ENCODE data around the gene ATG3.
"Not testable (repeated sequence)": the region's sequence is repeated elsewhere in the genome, so short reads cannot be mapped to it uniquely, and the experiment has no call there.

The ATG3 gene

GRCh38 chr3:112560721-112561483 is 860 bp downstream of the ATG3 start:
- DNase-seq, result peak; percentile 62

GRCh38 chr3:112560307-112560706 is 1.5 kb downstream of the ATG3 start:
- DNase-seq, result no peak

GRCh38 chr3:112557976-112558375 is 3.8 kb downstream of the ATG3 start:
- DNase-seq, result no peak

GRCh38 chr3:112555535-112556170 is 6.1 kb downstream of the ATG3 start:
- no peak for DNase-seq

- DNase-seq, result no peak
Observed at GRCh38 chr3:112550859-112551258, 10.9 kb downstream of the ATG3 start.

GRCh38 chr3:112546216-112546759 is 15.5 kb downstream of the ATG3 start:
- DNase-seq, result no peak

- DNase-seq, result no peak
Observed at GRCh38 chr3:112539825-112540650, 21.7 kb downstream of the ATG3 start.

- DNase-seq, result no peak
Observed at GRCh38 chr3:112531358-112531781, 30.4 kb downstream of the ATG3 start.

GRCh38 chr3:112530573-112530972 is 31.2 kb downstream of the ATG3 start:
- no peak for DNase-seq

- DNase-seq, result not testable (repeated sequence)
Observed at GRCh38 chr3:112524127-112524526, 37.6 kb downstream of the ATG3 start.

- no peak for DNase-seq
Observed at GRCh38 chr3:112519424-112520001, 42.2 kb downstream of the ATG3 start.

- DNase-seq, result not testable (repeated sequence)
Observed at GRCh38 chr3:112518970-112519369, 42.8 kb downstream of the ATG3 start.

- DNase-seq, result no peak
Observed at GRCh38 chr3:112514527-112515128, 47.1 kb downstream of the ATG3 start.

- DNase-seq, result no peak
Observed at GRCh38 chr3:112512320-112512719, 49.4 kb downstream of the ATG3 start.

GRCh38 chr3:112508860-112509259 is 52.9 kb downstream of the ATG3 start:
- DNase-seq, result no peak

- DNase-seq, result no peak
Observed at GRCh38 chr3:112508261-112508660, 53.5 kb downstream of the ATG3 start.

- no peak for DNase-seq
Observed at GRCh38 chr3:112505907-112506306, 55.9 kb downstream of the ATG3 start.

- no peak for DNase-seq
Observed at GRCh38 chr3:112504123-112504522, 57.6 kb downstream of the ATG3 start.

GRCh38 chr3:112503304-112503972 is 58.3 kb downstream of the ATG3 start:
- DNase-seq, result no peak

GRCh38 chr3:112500621-112501020 is 61.1 kb downstream of the ATG3 start:
- no peak for DNase-seq

- no peak for DNase-seq
Observed at GRCh38 chr3:112498914-112499711, 62.6 kb downstream of the ATG3 start, which contains the start of gene BTLA. BTLA (minus strand) TSS chr3:112499472; CDS start chr3:112499358, 114 bp downstream.

Data from T-helper 9 cell (primary cell).